HepG2 (cell line): ENCODE data around the gene NFS1. TPM values are rescaled to one million over a fixed set of nuclear protein-coding genes. Genes with fewer than 3 reads are reported as not detected.

Experiments
- KLF11 ChIP-seq: IDR thresholded peaks from 2 replicates; pipeline ENCODE4 v1.6.1; 2016; ENCODE audit warnings: missing compliant biosample characterization
- MAZ ChIP-seq, 2 experiments: sonication (generic) in 1 of 2; formaldehyde crosslinking in 1 of 2; IDR thresholded peaks; 2 replicates each; pipeline versions ENCODE4 v1.5.0 to v1.6.1; 2012 to 2020; ENCODE audit warnings: low read depth in 2 of 2, mild to moderate bottlenecking in 2 of 2, borderline replicate concordance in 1 of 2, improper control_type of control experiment in 1 of 2, low read length in 1 of 2, missing genetic modification reagents in 1 of 2, moderate library complexity in 1 of 2
- TFAP4 ChIP-seq: sonication (generic); IDR thresholded peaks from 2 replicates; pipeline ENCODE4 v1.6.1; 2016; ENCODE audit warnings: low read depth, borderline replicate concordance
- ZBTB7A ChIP-seq: sonication (generic); formaldehyde crosslinking; IDR thresholded peaks from 2 replicates; pipeline ENCODE4 v1.8.0; 2022; ENCODE audit warnings: mild to moderate bottlenecking, missing genetic modification reagents
- ZFX ChIP-seq: sonication (generic); formaldehyde crosslinking; IDR thresholded peaks from 2 replicates; pipeline ENCODE4 v1.4.0; 2020; ENCODE audit warnings: mild to moderate bottlenecking, low read depth, missing genetic modification reagents, moderate library complexity
- ZGPAT ChIP-seq: IDR thresholded peaks from 2 replicates; pipeline ENCODE4 v1.6.1; 2016; ENCODE audit warnings: mild to moderate bottlenecking
- ZNF230 ChIP-seq: sonication (generic); formaldehyde crosslinking; IDR thresholded peaks from 2 replicates; pipeline ENCODE4 v1.4.0; 2020; ENCODE audit warnings: mild to moderate bottlenecking, missing genetic modification reagents
- ZNF33B ChIP-seq: sonication (generic); formaldehyde crosslinking; IDR thresholded peaks from 2 replicates; pipeline ENCODE4 v1.5.1; 2020; ENCODE audit warnings: mild to moderate bottlenecking, missing genetic modification reagents
- ZNF354B ChIP-seq: sonication (generic); formaldehyde crosslinking; IDR thresholded peaks from 2 replicates; pipeline ENCODE4 v1.8.0; 2022; ENCODE audit warnings: mild to moderate bottlenecking, missing genetic modification reagents
- ZNF589 ChIP-seq: sonication (generic); formaldehyde crosslinking; conservative IDR thresholded peaks from 2 replicates; pipeline ENCODE4 v1.8.0; 2022; ENCODE audit warnings: mild to moderate bottlenecking, moderate library complexity, missing genetic modification reagents
- ZNF776 ChIP-seq: sonication (generic); formaldehyde crosslinking; IDR thresholded peaks from 2 replicates; pipeline ENCODE4 v1.4.0; 2020; ENCODE audit warnings: mild to moderate bottlenecking, missing genetic modification reagents
- polyA plus RNA-seq, 8 experiments: library from polyadenylated mRNA; depleted of rRNA in 3 of 8; stranded (reverse) in 7 of 8; unstranded in 1 of 8; fragments of >200 nt; fragmentation: Illumina TruSeq in 4 of 8; extraction: Trizol in 4 of 8; gene quantifications; 2 replicates each; pipeline versions ENCODE4 v1.2.1 to v1.2.3, GENCODE V29; 2011 to 2016; ENCODE audit warnings: low read depth in 4 of 8, missing spikeins in 1 of 8, mixed read lengths in 1 of 8; ENCODE audit not compliant: insufficient read depth in 1 of 8
- total RNA-seq, 5 experiments: library from RNA; depleted of rRNA; stranded (reverse); fragments of >200 nt; fragmentation: Illumina TruSeq; extraction: Trizol; gene quantifications; 2 replicates each; pipeline ENCODE4 v1.2.3, GENCODE V29; 2016; ENCODE audit warnings: low read depth in 1 of 5
- TF ChIP-seq, protein P1 (sequence below): sonication (generic); formaldehyde crosslinking; IDR thresholded peaks from 2 replicates; pipeline ENCODE4 v1.4.0; 2020; ENCODE audit warnings: missing genetic modification reagents, borderline replicate concordance
- TF ChIP-seq, protein P2 (sequence below): sonication (generic); formaldehyde crosslinking; IDR thresholded peaks from 2 replicates; pipeline ENCODE4 v1.4.0; 2020; ENCODE audit warnings: missing genetic modification reagents
- TF ChIP-seq, protein P3 (sequence below): IDR thresholded peaks from 2 replicates; pipeline ENCODE4 v1.6.1; 2012; ENCODE audit warnings: low read length, improper control_type of control experiment

Gene NFS1
- total and polyA plus RNA-seq, 2 of the 13 experiments (the other 11 are each of a cell fraction or from before 2014, with no cell fraction given) = 65.9 to 88.1 TPM

DNA sequence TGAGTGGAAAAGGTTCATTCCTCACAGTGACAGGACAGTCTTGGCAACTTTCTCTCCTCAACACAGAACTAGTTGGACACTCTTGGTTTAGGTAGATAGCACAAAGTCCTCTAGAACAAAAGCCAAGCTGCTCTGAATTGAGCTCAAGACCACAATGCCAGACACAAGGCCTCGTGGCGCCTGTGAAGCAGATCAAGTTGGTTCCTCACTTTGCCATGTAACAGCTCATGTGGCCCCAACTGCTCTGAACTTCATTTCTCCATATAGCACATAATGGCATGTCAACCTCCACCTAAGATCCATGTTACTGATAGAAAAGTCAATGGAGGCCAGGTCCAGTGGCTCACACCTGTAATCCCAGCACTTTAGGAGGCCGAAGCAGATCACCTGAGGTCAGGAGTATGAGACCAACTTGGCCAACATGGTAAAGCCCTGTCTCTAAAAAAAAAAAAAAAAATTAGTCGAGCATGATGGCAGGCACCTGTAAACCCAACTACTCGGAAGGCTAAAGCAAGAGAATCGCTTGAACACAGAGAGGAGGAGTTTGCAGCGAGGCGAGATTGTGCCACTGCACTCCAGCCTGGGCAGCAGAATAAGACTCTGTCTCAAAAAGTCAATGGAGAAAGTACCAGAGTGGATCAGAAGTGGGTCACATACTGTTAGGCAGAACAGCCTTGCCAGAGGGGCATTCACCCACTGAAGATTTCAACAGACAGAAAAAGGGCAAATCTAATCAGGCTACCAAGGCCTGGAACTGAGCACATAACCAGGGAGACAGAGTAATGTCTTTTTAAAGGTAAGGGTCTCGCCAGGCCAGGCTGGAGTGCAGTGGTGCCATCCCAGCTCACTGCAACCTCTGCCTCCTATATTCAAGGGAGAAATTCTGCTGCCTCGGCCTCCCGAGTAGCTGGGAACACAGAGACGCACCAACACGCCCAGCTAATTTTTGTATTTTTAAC, 21.3 kb upstream of the NFS1 start (continued):
- TF ChIP-seq ZNF33B = no peak
- TF ChIP-seq, protein P1, sequence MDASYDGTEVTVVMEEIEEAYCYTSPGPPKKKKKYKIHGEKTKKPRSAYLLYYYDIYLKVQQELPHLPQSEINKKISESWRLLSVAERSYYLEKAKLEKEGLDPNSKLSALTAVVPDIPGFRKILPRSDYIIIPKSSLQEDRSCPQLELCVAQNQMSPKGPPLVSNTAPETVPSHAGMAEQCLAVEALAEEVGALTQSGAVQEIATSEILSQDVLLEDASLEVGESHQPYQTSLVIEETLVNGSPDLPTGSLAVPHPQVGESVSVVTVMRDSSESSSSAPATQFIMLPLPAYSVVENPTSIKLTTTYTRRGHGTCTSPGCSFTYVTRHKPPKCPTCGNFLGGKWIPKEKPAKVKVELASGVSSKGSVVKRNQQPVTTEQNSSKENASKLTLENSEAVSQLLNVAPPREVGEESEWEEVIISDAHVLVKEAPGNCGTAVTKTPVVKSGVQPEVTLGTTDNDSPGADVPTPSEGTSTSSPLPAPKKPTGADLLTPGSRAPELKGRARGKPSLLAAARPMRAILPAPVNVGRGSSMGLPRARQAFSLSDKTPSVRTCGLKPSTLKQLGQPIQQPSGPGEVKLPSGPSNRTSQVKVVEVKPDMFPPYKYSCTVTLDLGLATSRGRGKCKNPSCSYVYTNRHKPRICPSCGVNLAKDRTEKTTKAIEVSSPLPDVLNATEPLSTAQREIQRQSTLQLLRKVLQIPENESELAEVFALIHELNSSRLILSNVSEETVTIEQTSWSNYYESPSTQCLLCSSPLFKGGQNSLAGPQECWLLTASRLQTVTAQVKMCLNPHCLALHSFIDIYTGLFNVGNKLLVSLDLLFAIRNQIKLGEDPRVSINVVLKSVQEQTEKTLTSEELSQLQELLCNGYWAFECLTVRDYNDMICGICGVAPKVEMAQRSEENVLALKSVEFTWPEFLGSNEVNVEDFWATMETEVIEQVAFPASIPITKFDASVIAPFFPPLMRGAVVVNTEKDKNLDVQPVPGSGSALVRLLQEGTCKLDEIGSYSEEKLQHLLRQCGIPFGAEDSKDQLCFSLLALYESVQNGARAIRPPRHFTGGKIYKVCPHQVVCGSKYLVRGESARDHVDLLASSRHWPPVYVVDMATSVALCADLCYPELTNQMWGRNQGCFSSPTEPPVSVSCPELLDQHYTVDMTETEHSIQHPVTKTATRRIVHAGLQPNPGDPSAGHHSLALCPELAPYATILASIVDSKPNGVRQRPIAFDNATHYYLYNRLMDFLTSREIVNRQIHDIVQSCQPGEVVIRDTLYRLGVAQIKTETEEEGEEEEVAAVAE (CRISPR knock-in tag) = 0 out of 2 replicates have a peak, but pooled peaks have one; percentile 12
- no peak for TF ChIP-seq TFAP4
- no peak for TF ChIP-seq ZFX (CRISPR knock-in tag)
- peak; percentile 77; the same call in 1 of the 2 replicates for TF ChIP-seq ZNF354B (CRISPR knock-in tag)
- TF ChIP-seq ZNF776 = peak; percentile 27; the same call in 1 of the 2 replicates
- no peak for TF ChIP-seq KLF11 (CRISPR knock-in tag)
- TF ChIP-seq ZGPAT = no peak
- no peak for TF ChIP-seq ZBTB7A (CRISPR knock-in tag)
- no peak for TF ChIP-seq ZNF230 (CRISPR knock-in tag)
- no peak for TF ChIP-seq MAZ (IDR thresholded peaks at IDR 0.05; ENCODE audit: borderline replicate concordance, low read depth, low read length)
- TF ChIP-seq MAZ (CRISPR knock-in tag; IDR thresholded peaks at IDR 0.05; ENCODE audit: low read depth) = 0 out of 2 replicates have a peak, but pooled peaks have one; percentile 32
- TF ChIP-seq, protein P2, sequence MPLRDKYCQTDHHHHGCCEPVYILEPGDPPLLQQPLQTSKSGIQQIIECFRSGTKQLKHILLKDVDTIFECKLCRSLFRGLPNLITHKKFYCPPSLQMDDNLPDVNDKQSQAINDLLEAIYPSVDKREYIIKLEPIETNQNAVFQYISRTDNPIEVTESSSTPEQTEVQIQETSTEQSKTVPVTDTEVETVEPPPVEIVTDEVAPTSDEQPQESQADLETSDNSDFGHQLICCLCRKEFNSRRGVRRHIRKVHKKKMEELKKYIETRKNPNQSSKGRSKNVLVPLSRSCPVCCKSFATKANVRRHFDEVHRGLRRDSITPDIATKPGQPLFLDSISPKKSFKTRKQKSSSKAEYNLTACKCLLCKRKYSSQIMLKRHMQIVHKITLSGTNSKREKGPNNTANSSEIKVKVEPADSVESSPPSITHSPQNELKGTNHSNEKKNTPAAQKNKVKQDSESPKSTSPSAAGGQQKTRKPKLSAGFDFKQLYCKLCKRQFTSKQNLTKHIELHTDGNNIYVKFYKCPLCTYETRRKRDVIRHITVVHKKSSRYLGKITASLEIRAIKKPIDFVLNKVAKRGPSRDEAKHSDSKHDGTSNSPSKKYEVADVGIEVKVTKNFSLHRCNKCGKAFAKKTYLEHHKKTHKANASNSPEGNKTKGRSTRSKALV (CRISPR knock-in tag) = no peak
- TF ChIP-seq, protein P3, sequence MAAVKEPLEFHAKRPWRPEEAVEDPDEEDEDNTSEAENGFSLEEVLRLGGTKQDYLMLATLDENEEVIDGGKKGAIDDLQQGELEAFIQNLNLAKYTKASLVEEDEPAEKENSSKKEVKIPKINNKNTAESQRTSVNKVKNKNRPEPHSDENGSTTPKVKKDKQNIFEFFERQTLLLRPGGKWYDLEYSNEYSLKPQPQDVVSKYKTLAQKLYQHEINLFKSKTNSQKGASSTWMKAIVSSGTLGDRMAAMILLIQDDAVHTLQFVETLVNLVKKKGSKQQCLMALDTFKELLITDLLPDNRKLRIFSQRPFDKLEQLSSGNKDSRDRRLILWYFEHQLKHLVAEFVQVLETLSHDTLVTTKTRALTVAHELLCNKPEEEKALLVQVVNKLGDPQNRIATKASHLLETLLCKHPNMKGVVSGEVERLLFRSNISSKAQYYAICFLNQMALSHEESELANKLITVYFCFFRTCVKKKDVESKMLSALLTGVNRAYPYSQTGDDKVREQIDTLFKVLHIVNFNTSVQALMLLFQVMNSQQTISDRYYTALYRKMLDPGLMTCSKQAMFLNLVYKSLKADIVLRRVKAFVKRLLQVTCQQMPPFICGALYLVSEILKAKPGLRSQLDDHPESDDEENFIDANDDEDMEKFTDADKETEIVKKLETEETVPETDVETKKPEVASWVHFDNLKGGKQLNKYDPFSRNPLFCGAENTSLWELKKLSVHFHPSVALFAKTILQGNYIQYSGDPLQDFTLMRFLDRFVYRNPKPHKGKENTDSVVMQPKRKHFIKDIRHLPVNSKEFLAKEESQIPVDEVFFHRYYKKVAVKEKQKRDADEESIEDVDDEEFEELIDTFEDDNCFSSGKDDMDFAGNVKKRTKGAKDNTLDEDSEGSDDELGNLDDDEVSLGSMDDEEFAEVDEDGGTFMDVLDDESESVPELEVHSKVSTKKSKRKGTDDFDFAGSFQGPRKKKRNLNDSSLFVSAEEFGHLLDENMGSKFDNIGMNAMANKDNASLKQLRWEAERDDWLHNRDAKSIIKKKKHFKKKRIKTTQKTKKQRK = no peak
- TF ChIP-seq ZNF589 (CRISPR knock-in tag) = no peak
